ENCODE data around the gene RASD2.

DNA sequence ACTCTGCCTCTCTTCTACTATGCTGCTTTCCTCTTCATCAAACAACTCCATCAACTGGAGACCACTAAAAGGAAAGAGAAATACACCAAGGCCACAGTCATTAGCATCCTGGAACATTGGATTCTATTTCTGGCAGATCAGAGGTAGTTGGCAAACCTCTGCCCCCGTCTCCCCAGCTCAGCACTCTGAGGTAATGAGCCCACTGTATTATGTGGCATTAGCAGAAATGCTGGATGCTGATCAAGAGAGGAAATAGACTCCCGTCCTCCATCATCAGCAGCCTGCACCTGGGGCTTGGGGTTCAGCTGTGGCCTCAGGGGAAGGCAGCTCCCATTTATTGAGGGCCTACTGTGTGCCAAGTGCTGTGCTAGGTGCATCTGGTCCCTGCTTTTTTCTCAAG, 9.0 kb upstream of the RASD2 start:
- TF ChIP-seq, protein P1, sequence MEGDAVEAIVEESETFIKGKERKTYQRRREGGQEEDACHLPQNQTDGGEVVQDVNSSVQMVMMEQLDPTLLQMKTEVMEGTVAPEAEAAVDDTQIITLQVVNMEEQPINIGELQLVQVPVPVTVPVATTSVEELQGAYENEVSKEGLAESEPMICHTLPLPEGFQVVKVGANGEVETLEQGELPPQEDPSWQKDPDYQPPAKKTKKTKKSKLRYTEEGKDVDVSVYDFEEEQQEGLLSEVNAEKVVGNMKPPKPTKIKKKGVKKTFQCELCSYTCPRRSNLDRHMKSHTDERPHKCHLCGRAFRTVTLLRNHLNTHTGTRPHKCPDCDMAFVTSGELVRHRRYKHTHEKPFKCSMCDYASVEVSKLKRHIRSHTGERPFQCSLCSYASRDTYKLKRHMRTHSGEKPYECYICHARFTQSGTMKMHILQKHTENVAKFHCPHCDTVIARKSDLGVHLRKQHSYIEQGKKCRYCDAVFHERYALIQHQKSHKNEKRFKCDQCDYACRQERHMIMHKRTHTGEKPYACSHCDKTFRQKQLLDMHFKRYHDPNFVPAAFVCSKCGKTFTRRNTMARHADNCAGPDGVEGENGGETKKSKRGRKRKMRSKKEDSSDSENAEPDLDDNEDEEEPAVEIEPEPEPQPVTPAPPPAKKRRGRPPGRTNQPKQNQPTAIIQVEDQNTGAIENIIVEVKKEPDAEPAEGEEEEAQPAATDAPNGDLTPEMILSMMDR (IDR thresholded peaks at IDR 0.05; ENCODE audit: insufficient read depth, low read depth, low read length): no peak
- TF ChIP-seq EZH2 (IDR thresholded peaks at IDR 0.05; ENCODE audit: insufficient read depth, low read length): no peak

Data from astrocyte (in vitro differentiated cells and primary cell).